ENCODE results near the gene OSER1. TPM values are rescaled to one million over a fixed set of nuclear protein-coding genes. Genes with fewer than 3 reads are reported as not detected.

Gene OSER1
- total RNA-seq, 1 donor from 2014 or later: 51.8 TPM

- no peaks in the 10 kb centered on the region for H3K79me2 ChIP-seq (ENCODE audit: low read depth)
- H3K27me3 ChIP-seq: no peaks in the 10 kb centered on the region
- H3K27ac ChIP-seq: no peak overlapping the region
- H3K4me2 ChIP-seq: no peak overlapping the region
- H3F3A ChIP-seq (ENCODE audit: low read depth): no peaks in the 10 kb centered on the region
- TF ChIP-seq EZH2phosphoT487 (IDR thresholded peaks at IDR 0.05) (no peak), EZH2 (IDR thresholded peaks at IDR 0.05) (no peak)
- peak overlapping the region; percentile 69 for H3K27ac Mint-ChIP-seq
- no peaks in the 10 kb centered on the region for H3K36me3 ChIP-seq
- no peak overlapping the region for H3K4me3 Mint-ChIP-seq
- no peaks in the 10 kb centered on the region for H3K4me1 ChIP-seq
- H4K20me1 ChIP-seq (ENCODE audit: low read depth): no peaks in the 10 kb centered on the region
- H3K9ac ChIP-seq: no peak overlapping the region
- DNase-seq (ENCODE audit: low spot score): no peak
- no peaks in the 10 kb centered on the region for H3K9me3 Mint-ChIP-seq
- H3K4me3 ChIP-seq: no peak overlapping the region
- H3K9me3 ChIP-seq (ENCODE audit: low read depth): no peaks in the 10 kb centered on the region
- no peak overlapping the region for H2AFZ ChIP-seq (replicated peaks)
- no peaks in the 10 kb centered on the region for H3K36me3 Mint-ChIP-seq
- H3K4me1 Mint-ChIP-seq: peaks cover 17% of the 10 kb centered on the region
- peaks cover 8% of the 10 kb centered on the region for H3K27me3 Mint-ChIP-seq (ENCODE audit: insufficient read depth, low read depth)
These were observed 64.3 kb downstream of the OSER1 start for GRCh38 chr20:44146272-44146671.

Other genes starting within 250 kb of the OSER1 start
- gene JPH2, start 23.6 kb downstream of the OSER1 start, total RNA-seq (ENCODE audit: low replicate concordance): not detected in 2 replicates
- gene GDAP1L1, start 36.5 kb upstream of the OSER1 start, total RNA-seq (ENCODE audit: low replicate concordance): 0.26 and 1.3 TPM in 2 replicates
- gene FITM2, start 100.4 kb upstream of the OSER1 start, total RNA-seq (ENCODE audit: low replicate concordance): 1.4 and 1.9 TPM in 2 replicates
- not detected in 2 replicates for gene R3HDML, start 126.3 kb upstream of the OSER1 start, total RNA-seq (ENCODE audit: low replicate concordance)
- 0.68 and 1.6 TPM in 2 replicates for gene HNF4A, start 144.9 kb upstream of the OSER1 start, total RNA-seq (ENCODE audit: low replicate concordance)

Measured in neural progenitor cell (in vitro differentiated cells).